SK-N-MC (cell line): Measurements from ENCODE around the gene SLC30A7.

Experiments used
- EZH2 ChIP-seq: fragments of 200-600 bp; sonication (generic); IDR thresholded peaks from one replicate; pipeline ENCODE4 v1.6.1; 2017; ENCODE audit warnings: antibody characterized with exemption
- FOXP2 ChIP-seq: optimal IDR thresholded peaks from 2 replicates; pipeline ENCODE3; 2011; ENCODE audit warnings: mild to moderate bottlenecking, moderate library complexity; ENCODE audit not compliant: insufficient read depth; ENCODE audit errors: extremely low read length, control extremely low read depth
- POLR2AphosphoS5 ChIP-seq: IDR thresholded peaks from 2 replicates; pipeline ENCODE4 v1.6.1; 2012; ENCODE audit warnings: mild to moderate bottlenecking, low read depth, low read length, borderline replicate concordance

DNA sequence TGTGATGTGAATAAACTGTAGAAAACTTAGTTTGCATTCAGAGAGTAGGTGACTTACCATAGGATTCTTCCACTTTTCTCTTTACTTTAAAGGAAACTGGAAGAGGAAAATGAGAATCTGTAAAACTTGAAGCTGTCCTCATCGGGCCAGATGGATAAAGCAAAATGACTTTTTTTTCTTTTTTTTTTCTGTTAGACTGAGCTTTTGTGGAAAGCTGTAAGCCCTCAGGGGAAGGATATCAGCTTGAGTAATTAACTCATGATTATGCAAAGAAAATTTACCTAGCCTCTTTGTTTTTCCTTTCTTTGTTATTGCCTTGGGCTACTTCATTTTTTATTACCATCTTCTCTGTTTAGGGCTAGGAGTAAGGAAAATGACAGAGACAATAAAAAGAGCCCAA, 76.3 kb downstream of the SLC30A7 start:
- TF ChIP-seq EZH2 (no peak), POLR2AphosphoS5 (no peak), FOXP2 (no peak)
